ENCODE measurements around the gene TFPT. TPM values are rescaled to one million over a fixed set of nuclear protein-coding genes. Genes with fewer than 3 reads are reported as not detected.

The TFPT gene
- total and polyA plus RNA-seq, 7 donors: 11.0 to 38.3 (median 22.9) TPM

DNA sequence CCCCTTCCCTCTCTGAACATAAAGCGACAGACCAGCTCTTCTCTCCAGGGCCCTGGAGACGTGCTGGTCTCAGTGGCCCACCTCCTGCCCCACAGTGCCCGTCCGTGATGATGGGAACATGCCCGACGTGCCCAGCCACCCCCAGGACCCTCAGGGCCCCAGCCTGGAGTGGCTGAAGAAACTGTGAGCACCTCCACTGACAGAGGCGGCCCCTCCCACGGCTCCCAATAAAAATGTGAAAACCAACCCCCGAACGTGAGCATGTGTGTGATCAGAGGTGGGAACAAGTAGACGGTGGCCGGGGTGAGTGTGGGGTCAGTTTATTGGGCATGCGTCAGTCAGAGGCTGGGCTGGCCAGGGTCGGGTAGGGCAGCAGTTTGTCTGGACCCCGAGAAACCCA is 8.7 kb downstream of the TFPT start:
- Histone ChIP-seq H3K27ac (no peak overlapping the region), H3K27me3 (ENCODE audit: insufficient read depth in 3 of 3, low read length in 2 of 3) (no peaks in the 10 kb centered on the region), H3K36me3 (ENCODE audit: insufficient read depth in 1 of 2, low read depth in 1 of 2) (peaks cover 6 to 60% of the 10 kb centered on the region in 2 donors), H3K4me1 (peaks cover 3% of the 10 kb centered on the region), H3K9me3 (no peaks in the 10 kb centered on the region), H3K4me3 (no peak overlapping the region)
- TF ChIP-seq, protein P1, sequence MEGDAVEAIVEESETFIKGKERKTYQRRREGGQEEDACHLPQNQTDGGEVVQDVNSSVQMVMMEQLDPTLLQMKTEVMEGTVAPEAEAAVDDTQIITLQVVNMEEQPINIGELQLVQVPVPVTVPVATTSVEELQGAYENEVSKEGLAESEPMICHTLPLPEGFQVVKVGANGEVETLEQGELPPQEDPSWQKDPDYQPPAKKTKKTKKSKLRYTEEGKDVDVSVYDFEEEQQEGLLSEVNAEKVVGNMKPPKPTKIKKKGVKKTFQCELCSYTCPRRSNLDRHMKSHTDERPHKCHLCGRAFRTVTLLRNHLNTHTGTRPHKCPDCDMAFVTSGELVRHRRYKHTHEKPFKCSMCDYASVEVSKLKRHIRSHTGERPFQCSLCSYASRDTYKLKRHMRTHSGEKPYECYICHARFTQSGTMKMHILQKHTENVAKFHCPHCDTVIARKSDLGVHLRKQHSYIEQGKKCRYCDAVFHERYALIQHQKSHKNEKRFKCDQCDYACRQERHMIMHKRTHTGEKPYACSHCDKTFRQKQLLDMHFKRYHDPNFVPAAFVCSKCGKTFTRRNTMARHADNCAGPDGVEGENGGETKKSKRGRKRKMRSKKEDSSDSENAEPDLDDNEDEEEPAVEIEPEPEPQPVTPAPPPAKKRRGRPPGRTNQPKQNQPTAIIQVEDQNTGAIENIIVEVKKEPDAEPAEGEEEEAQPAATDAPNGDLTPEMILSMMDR (IDR thresholded peaks at IDR 0.05): no peak
- intact Hi-C loops (cut with DNase I): loop anchor here in 1 of 2 donors (10.0 kb wide), 1 partner anchor 122 kb away; no protein-coding TSS in a partner anchor
- 76 to 86% (median 85%) methylated on average over 15 of the region's 15 CpGs for WGBS, 3 donors
- ATAC-seq: no peak
- no peak for DNase-seq

DNA sequence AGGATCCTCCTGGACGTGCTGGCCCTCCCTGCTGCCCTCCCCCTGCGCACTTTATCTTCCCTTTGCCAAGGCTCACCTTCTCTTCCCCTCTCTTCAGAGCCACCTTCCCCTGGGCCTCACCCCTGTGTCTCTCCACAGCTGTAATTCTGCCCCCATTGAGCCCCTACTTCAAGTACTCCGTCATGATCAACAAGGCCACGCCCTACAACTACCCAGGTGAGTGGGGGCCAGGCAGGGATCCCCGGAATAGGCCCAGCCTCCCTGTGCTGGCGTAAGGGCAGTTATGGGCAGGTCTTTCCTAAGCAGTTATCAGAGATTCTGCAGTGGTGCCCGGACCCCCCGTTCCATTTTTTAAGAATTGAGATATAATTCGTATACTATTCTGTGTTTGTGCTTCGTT is 9.7 kb downstream of the TFPT start:
- no peaks in the 10 kb centered on the region for H3K27me3 ChIP-seq (ENCODE audit: insufficient read depth in 3 of 3, low read length in 2 of 3)
- H3K27ac ChIP-seq: no peak overlapping the region
- intact Hi-C loops (cut with DNase I): loop anchor here in 1 of 2 donors (10.0 kb wide), 1 partner anchor 121 kb away; no protein-coding TSS in a partner anchor
- no peak for DNase-seq
- no peaks in the 10 kb centered on the region for H3K9me3 ChIP-seq
- TF ChIP-seq, protein P1 (IDR thresholded peaks at IDR 0.05): no peak
- H3K36me3 ChIP-seq (ENCODE audit: insufficient read depth in 1 of 2, low read depth in 1 of 2): peaks cover 6 to 53% of the 10 kb centered on the region in 2 donors
- no peak overlapping the region for H3K4me3 ChIP-seq
- WGBS, 3 donors: 89 to 92% (median 92%) methylated on average over 10 of the region's 10 CpGs
- no peak for ATAC-seq
- H3K4me1 ChIP-seq: peaks cover 3% of the 10 kb centered on the region

DNA sequence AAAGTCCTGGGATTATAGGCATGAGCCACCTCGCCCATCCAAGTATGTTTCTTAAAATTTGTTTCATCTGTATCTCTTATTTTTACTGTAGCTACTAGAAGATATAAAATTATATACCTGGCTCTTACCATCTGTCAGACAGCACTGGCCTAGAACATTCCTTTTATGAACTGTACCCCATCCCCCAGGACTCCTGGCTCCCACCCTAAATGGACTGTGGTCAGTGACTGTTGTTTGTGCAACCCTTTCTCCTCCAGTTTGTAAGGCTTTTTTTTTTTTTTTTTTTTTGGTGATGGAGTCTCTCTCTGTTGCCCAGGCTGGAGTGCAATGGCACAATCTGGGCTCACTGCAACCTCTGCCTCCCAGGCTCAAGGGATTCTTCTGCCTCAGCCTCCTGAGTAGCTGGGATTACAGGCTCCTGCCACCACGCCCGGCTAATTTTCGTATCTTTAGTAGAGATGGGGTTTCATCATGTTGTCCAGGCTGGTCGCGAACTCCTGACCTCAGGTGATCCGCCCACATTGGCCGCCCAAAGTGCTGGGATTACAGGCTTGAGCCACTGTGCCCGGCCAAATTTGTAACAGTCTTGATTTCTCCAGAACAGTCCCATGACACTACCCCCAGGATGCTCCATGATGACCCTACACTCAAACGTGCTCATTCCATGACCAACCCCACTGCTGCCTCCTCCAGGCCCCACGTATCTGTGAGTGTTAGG is 10.3 kb downstream of the TFPT start:
- intact Hi-C loops (cut with DNase I): loop anchor here in 1 of 2 donors (10.0 kb wide), 1 partner anchor 120 kb away; no protein-coding TSS in a partner anchor
- Histone ChIP-seq H3K4me1 (peaks cover 3% of the 10 kb centered on the region), H3K27me3 (ENCODE audit: insufficient read depth in 3 of 3, low read length in 2 of 3) (no peaks in the 10 kb centered on the region), H3K9me3 (no peaks in the 10 kb centered on the region), H3K36me3 (ENCODE audit: insufficient read depth in 1 of 2, low read depth in 1 of 2) (peaks cover 6 to 46% of the 10 kb centered on the region in 2 donors), H3K4me3 (no peak overlapping the region), H3K27ac (no peak overlapping the region)
- 75 to 83% (median 75%) methylated on average over 11 of the region's 11 CpGs for WGBS, 3 donors
- ATAC-seq: no peak
- DNase-seq: no peak
- TF ChIP-seq, protein P1 (IDR thresholded peaks at IDR 0.05): no peak

DNA sequence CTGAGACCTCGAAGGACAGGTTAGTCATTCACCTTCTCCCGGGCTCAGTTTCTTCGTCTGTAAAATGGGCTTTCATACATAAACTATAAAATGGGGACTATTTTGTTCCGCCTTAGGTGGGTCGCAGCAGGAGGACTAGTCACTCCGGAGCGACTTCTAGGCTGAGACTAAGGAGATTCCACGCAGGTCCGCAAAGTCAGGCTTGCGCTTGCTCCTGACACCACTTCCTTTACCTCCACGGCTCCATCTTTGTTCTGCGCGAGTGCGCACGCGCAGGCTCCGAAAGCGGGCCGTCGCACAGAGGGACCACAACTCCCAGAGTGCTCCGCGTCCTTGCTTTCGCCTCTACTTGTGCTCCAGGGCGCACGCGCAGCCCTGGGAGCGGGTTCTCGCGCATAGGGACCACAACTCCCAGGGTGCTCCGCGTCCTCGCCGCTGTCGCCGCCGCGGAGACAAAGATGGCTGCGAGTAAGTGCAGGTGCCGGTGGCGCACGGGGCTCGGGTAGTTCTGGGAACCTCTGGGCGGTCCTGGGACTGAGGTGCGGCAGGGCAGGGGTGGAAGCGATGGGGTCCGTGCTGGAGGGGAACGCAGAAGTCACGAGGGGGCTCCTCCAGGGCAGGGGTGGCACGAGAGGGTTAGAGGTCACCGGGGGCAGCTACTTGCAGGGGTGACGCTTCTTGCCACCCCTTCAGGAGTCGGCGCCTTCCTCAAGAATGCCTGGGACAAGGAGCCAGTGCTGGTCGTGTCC is 12.9 kb downstream of the TFPT start, which contains the start of gene NDUFA3:
Gene NDUFA3 (plus strand): TSS at position 435 of the 749 bp plus-strand sequence. CDS start 24 bp downstream, at position 459.
- Histone ChIP-seq H3K27ac (peak within 1 kb of the TSS; percentile 76), H3K9me3 (no peaks in the 10 kb centered on the region), H3K27me3 (ENCODE audit: insufficient read depth in 3 of 3, low read length in 2 of 3) (peaks cover 0 to 9% (median 0%) of the 10 kb centered on the region in 3 donors), H3K4me3 (peak within 1 kb of the TSS; percentile 86), H3K4me1 (peaks cover 3% of the 10 kb centered on the region), H3K36me3 (ENCODE audit: insufficient read depth in 1 of 2, low read depth in 1 of 2) (peaks cover 0 to 21% of the 10 kb centered on the region in 2 donors)
- intact Hi-C loops (cut with DNase I): loop anchor here in 1 of 2 donors (10.0 kb wide), 1 partner anchor 118 kb away; no protein-coding TSS in a partner anchor
- WGBS, 3 donors: 2 to 3% (median 3%) methylated on average over 51 to 54 of the region's 54 CpGs
- peak; percentile 99 for DNase-seq
- TF ChIP-seq, protein P1 (IDR thresholded peaks at IDR 0.05): no peak
- peak; percentile 100 for ATAC-seq

Data from psoas muscle (tissue), 8 donors.